K562 (cell line): ENCODE results near the gene APOM. TPM values are rescaled to one million over a fixed set of nuclear protein-coding genes. Genes with fewer than 3 reads are reported as not detected.

Experiments
- FOSL1 ChIP-seq: fragments of 200-800 bp; sonication (Bioruptor generic); conservative IDR thresholded peaks from 2 replicates; pipeline ENCODE4 v1.6.1; 2016; ENCODE audit warnings: missing genetic modification characterization, missing compliant biosample characterization
- HNRNPK ChIP-seq: fragments of 200-400 bp; formaldehyde crosslinking; IDR thresholded peaks from one replicate; pipeline ENCODE4 v1.6.1; 2018; ENCODE audit warnings: mild to moderate bottlenecking, low read depth, low read length; ENCODE audit not compliant: poor library complexity, severe bottlenecking
- HSF4 ChIP-seq: fragments of 250-450 bp; sonication (Bioruptor Pico); IDR thresholded peaks from 2 replicates; pipeline ENCODE4 v2.1.2; 2022; ENCODE audit warnings: mild to moderate bottlenecking, moderate library complexity, borderline replicate concordance
- ILF3 ChIP-seq: fragments of 450-650 bp; IDR thresholded peaks from 2 replicates; pipeline ENCODE4 v1.6.1; 2018; ENCODE audit warnings: antibody characterized with exemption, mild to moderate bottlenecking, moderate library complexity, borderline replicate concordance
- MYC ChIP-seq, 2 experiments: fragments of 250-450 bp in 1 of 2; sonication (Bioruptor Pico) in 1 of 2; IDR thresholded peaks; 2 replicates each; pipeline versions ENCODE4 v1.5.1 to v1.6.1; 2012 to 2021; ENCODE audit warnings: low read depth in 2 of 2, borderline replicate concordance in 1 of 2, improper control_type of control experiment in 1 of 2, low read length in 1 of 2, mild to moderate bottlenecking in 1 of 2, moderate library complexity in 1 of 2
- NFYB ChIP-seq: IDR thresholded peaks from 2 replicates; pipeline ENCODE4 v1.6.1; 2011; ENCODE audit warnings: mild to moderate bottlenecking, moderate library complexity; ENCODE audit not compliant: insufficient read length; ENCODE audit errors: extremely low read depth
- PML ChIP-seq: IDR thresholded peaks from 2 replicates; pipeline ENCODE4 v1.6.1; 2012; ENCODE audit warnings: low read length, inconsistent platforms
- PPARD ChIP-seq: fragments of 250-450 bp; sonication (Bioruptor Pico); IDR thresholded peaks from 2 replicates; pipeline ENCODE4 v1.8.0; 2022; ENCODE audit warnings: inconsistent platforms, mild to moderate bottlenecking, moderate library complexity
- RNF2 ChIP-seq: sonication (generic); IDR thresholded peaks from 2 replicates; pipeline ENCODE4 v1.6.1; 2016
- SMARCB1 ChIP-seq: IDR thresholded peaks from 2 replicates; pipeline ENCODE4 v1.6.1; 2011; ENCODE audit warnings: improper control_type of control experiment, low read depth; ENCODE audit not compliant: insufficient read length
- SOX6 ChIP-seq: fragments of 450-650 bp; IDR thresholded peaks from 2 replicates; pipeline ENCODE4 v1.6.1; 2014; ENCODE audit warnings: mild to moderate bottlenecking
- SREBF2 ChIP-seq: sonication (generic); formaldehyde crosslinking; IDR thresholded peaks from 2 replicates; pipeline ENCODE4 v1.4.0; 2020; ENCODE audit warnings: mild to moderate bottlenecking, missing genetic modification reagents
- TCF3 ChIP-seq: sonication (generic); formaldehyde crosslinking; IDR thresholded peaks from 2 replicates; pipeline ENCODE4 v1.4.0; 2020; ENCODE audit warnings: mild to moderate bottlenecking, missing genetic modification reagents
- TCFL5 ChIP-seq: fragments of 250-450 bp; sonication (Bioruptor Pico); conservative IDR thresholded peaks from 2 replicates; pipeline ENCODE4 v1.6.1; 2021; ENCODE audit warnings: mild to moderate bottlenecking, moderate library complexity, matching md5 sums
- ZNF507 ChIP-seq: conservative IDR thresholded peaks from 2 replicates; pipeline ENCODE4 v1.6.1; 2017; ENCODE audit warnings: missing genetic modification characterization, missing compliant biosample characterization
- polyA plus RNA-seq, 8 experiments: library from polyadenylated mRNA; depleted of rRNA in 4 of 8; stranded (reverse) in 5 of 8; unstranded in 3 of 8; fragments of >200 nt; fragmentation: Nextera tagmentation in 2 of 8; fragmentation: Illumina TruSeq in 1 of 8; extraction: Ambion mirVana in 2 of 8; extraction: Trizol in 1 of 8; gene quantifications; 2 replicates each; pipeline versions ENCODE4 v1.2.1 to v1.2.3, GENCODE V29; 2011 to 2014; ENCODE audit warnings: inconsistent platforms in 1 of 8, missing spikeins in 1 of 8
- total RNA-seq, 7 experiments: library from RNA; depleted of rRNA in 6 of 7; stranded (reverse); fragments of >200 nt in 6 of 7; fragmentation: Illumina TruSeq in 2 of 7; extraction: Trizol in 2 of 7; gene quantifications; 2 replicates each; pipeline versions ENCODE4 v1.2.1 to v1.2.3, GENCODE V29; 2011 to 2021; ENCODE audit warnings: low replicate concordance in 1 of 7
- TF ChIP-seq, protein P1 (sequence below): fragments of 450-650 bp; conservative IDR thresholded peaks from 2 replicates; pipeline ENCODE4 v1.6.1; 2016; ENCODE audit warnings: missing genetic modification characterization, low read depth, mild to moderate bottlenecking, missing compliant biosample characterization, moderate library complexity
- TF ChIP-seq, protein P2 (sequence below), 2 experiments: fragments of 450-650 bp; conservative IDR thresholded peaks; 2 replicates each; pipeline ENCODE4 v1.6.1; 2017; ENCODE audit warnings: mild to moderate bottlenecking in 2 of 2, moderate library complexity in 2 of 2

APOM gene
- total and polyA plus RNA-seq, 9 of the 15 experiments (the other 6 are each of a cell fraction or from before 2014, with no cell fraction given) = 5.7 to 24.3 (median 10.4) TPM

DNA sequence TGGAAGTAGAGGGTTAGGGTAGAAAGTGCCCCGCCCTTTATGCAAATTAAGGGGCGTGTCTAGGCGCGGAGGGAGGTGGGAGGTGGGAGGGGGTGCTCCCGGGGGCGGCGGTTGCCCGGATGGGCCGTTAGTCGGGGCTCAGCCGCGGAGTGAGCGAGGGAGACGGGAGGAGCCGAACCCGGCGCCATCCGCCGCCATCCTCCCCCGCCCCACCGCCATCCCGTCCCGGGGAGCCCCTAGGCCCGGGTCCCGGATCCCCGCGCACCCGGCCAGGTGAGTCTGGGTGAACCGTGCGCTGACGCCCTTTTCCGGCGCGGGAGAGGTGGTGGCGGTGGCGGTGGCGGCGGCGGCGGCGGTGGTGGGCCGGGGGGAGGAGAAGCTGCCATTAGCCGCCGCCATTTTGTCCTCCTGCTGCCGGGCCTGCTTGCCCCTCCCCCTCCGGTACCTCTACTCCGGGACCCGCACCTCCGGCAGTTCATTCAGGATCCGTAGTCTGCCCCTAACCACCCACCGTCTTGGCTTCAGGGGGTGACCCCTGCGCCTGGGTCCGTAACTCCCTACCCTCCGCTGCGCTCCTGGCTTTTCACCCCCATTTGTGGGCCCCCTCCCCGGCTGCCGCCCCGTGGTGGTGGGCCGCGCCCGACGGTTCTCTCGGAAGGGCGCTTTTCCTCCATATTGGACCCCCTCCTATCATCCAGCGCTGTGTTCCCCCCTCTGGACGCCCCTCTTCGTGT is 34.9 kb upstream of the APOM start, which contains the start of gene PRRC2A (continued):
- TF ChIP-seq SREBF2 (CRISPR knock-in tag) (no peak), ILF3 (no peak; the same call in 1 of the 2 replicates), TCFL5 (no peak), FOSL1 (tag) (peak; percentile 8; the same call in 1 of the 2 replicates), PML (no peak), HNRNPK (no peak), NFYB (no peak), RNF2 (no peak; the same call in none of the 2 replicates), PPARD (CRISPR knock-in tag) (no peak), SOX6 (no peak), TCF3 (CRISPR knock-in tag) (peak; percentile 21; the same call in 1 of the 2 replicates), MYC (IDR thresholded peaks at IDR 0.05; ENCODE audit: low read depth, low read length) (peak; percentile 92), MYC (CRISPR knock-in tag; IDR thresholded peaks at IDR 0.05; ENCODE audit: borderline replicate concordance, low read depth) (peak; percentile 92; the same call in 1 of the 2 replicates), SMARCB1 (no peak), ZNF507 (tag) (no peak), HSF4 (CRISPR knock-in tag) (no peak)
- TF ChIP-seq, protein P1, sequence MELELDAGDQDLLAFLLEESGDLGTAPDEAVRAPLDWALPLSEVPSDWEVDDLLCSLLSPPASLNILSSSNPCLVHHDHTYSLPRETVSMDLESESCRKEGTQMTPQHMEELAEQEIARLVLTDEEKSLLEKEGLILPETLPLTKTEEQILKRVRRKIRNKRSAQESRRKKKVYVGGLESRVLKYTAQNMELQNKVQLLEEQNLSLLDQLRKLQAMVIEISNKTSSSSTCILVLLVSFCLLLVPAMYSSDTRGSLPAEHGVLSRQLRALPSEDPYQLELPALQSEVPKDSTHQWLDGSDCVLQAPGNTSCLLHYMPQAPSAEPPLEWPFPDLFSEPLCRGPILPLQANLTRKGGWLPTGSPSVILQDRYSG (tag) = no peak
- TF ChIP-seq, protein P2, sequence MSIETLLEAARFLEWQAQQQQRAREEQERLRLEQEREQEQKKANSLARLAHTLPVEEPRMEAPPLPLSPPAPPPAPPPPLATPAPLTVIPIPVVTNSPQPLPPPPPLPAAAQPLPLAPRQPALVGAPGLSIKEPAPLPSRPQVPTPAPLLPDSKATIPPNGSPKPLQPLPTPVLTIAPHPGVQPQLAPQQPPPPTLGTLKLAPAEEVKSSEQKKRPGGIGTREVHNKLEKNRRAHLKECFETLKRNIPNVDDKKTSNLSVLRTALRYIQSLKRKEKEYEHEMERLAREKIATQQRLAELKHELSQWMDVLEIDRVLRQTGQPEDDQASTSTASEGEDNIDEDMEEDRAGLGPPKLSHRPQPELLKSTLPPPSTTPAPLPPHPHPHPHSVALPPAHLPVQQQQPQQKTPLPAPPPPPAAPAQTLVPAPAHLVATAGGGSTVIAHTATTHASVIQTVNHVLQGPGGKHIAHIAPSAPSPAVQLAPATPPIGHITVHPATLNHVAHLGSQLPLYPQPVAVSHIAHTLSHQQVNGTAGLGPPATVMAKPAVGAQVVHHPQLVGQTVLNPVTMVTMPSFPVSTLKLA (conservative IDR thresholded peaks at IDR 0.05) = no peak; a peak in 3 of 4 replicates
